GM19023 (cell line): ENCODE data around the gene G0S2.

Experiments
- ATAC-seq: cut with Tn5 transposase; IDR thresholded peaks from one replicate; pipeline ENCODE4 v1.9.1; 2021; ENCODE audit warnings: mild to moderate bottlenecking, moderate library complexity; ENCODE audit not compliant: unreplicated experiment

G0S2 gene, protein sequence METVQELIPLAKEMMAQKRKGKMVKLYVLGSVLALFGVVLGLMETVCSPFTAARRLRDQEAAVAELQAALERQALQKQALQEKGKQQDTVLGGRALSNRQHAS

DNA sequence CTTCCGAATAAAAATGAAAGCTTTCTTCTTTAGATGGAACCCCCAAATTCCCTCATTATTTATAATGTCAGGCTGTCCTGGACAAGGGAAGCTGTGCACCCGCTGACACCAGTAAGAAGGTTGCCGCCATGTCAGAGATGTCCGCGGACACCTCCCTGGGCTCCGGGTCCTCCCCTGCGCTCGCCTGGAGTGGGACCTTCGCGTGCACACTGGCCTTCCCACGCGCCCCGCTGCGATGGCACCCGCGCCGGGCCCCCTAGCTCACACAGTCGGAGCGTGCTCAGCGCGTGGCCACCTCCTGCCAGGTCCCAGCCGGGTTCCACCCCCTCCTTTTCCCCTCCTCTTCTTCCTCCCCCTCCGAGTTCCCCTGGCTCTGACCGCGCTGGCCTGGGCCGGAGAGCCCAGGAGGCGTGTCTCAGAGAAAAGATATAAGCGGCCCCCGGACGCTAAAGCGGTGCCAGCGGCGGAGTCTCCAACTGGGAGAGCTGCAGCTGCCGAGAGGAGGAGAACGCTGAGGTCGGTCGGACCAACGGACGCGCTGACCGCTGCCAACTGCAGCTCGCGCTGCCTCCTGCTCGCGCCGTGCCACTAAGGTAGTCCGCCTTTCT, at the start of gene G0S2:
TSS of gene G0S2 (plus strand) at position 456 of the 608 bp plus-strand sequence. CDS start 273 bp downstream, outside the sequence.
- no peak for ATAC-seq

DNA sequence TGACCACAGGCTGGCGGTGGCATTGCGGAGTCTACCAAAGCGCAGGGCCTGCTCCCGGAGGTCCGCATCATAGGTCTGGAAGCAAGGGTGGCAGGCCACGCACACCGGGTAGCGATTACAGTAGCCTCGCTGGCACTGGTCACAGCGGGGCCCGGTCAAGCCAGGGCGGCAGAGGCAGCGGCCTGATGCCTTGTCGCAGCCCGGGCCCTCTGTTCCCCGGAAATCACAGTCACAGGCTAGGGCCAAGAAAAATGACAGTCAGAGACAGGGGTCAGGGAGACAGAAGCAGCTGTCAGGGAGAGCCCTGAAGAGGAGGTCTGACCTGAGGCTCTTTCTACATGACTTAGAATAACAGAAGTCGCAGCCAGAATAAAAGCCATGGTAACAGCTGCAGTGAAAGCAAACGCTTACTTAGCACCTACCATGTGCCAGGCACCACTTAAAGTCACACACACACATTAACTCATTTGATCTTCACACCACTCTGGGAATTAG, 49.4 kb upstream of the G0S2 start:
- no peak for ATAC-seq

DNA sequence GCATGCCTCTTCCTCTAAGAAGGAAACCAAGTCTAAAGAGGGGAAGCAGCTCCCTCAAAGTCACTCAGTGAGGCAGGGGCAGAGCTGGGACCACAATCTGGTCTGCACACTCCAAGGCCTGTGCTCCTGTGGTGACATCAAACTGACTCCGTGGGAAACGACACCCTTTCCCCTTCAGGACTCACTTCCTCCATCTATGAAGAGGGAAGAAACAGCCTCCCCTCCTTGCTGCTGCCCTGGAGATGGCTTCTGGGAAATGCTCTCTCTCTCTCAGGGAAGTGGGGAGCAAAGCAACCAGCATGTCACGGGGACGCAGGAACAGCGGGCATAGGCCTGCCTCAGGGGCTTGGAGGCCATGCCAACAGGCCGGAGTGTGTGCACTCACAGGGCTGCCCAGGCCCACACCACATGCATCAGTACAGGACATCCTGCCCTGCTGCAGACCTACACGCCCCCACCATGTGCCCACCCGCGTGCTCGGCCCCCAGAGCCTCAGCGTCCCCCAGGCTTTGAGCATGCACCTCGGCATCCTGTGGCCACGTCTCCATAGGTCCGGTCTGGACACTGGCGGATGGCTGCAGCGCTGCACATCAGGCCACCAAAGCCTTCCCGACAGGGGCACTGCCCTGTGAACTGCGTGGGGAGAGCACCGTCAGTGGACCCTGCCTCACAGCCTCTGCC, 48.7 kb upstream of the G0S2 start:
- no peak for ATAC-seq

DNA sequence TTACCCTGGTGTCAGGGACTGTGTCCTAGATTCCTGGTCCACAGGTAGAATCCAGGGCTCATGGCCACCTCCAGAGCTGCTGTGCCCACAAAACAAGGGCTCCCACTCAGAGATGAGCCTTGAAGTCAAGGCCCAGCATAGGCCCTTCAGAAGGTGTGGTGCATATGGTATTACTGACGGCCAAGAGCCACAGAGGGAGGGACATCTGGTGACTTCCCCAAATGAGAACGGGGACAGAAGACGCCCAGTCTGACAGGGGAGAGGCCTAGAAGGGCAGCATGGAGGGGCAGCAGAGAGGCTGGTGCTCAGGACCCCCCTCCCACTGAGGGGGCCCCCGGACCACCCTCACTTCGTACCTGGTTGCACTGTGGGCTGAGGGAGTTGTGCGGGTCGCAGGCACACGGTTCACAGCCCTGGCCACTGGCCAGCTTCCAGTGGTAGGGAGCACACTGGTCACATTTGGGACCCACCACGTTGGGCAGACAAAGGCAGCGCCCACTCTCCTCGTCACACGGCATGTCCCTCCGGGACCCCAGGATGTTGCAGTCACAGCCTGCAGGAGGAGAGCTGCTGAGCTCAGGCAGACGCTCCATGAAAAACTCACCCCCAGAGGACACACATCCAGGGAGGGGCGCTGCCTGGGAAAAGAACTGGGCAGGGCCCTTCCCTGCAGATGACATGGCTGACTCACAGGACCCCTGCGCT, 48.0 kb upstream of the G0S2 start:
- peak; percentile 15 for ATAC-seq

DNA sequence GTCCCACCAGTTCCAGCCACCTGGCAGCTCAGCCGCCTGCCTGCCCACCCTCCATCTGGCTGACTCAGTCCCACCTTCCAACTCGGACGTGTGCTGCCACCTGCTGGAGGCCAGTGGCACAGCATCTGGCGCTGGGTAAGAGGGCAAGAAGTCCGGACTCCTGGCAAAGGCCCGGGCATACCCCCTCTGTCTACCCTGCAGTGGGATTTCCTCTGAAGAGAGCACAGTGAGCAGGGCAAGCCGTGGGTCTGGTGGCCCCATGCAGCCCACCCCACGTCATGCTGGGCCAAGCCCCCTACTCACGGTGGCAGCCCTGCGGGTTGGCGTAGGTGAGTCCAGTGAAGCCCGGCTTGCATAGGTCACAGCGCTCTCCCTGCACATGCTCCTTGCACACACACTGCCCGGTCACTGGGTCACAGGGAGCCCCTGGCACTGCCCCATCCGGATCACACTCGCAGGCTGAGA, 47.4 kb upstream of the G0S2 start:
- ATAC-seq, result peak; percentile 73

DNA sequence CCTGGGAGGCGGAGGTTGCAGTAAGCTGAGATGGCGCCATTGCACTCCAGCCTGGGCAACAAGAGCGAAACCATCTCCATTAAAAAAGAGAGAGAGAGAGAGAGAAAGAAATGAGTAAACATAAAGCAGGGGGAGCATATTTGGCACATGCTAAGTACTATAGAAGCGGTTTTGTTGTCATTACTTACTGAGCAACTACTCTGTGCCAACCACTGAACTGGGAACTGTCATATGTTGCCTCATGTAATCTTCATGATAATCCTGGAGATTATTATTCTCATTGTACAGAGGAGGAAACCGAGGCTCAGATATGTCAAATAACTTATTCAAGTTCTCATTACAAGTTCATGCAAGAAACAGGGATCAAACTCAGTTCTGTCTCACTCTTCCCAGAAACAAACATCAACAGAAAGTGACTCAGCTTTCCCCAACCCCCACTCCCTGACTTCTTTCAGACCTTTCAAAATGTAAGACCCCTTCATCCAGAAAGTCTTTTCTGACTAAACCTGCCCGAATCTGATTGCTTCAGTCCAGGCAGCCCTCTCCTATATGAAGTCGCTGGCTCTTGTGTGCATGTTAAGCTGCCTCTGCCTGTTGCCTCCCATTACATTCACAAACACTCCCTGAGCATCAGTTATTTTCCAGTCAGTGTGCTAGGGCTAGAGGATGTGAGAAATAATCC, 46.5 kb upstream of the G0S2 start:
- no peak for ATAC-seq

DNA sequence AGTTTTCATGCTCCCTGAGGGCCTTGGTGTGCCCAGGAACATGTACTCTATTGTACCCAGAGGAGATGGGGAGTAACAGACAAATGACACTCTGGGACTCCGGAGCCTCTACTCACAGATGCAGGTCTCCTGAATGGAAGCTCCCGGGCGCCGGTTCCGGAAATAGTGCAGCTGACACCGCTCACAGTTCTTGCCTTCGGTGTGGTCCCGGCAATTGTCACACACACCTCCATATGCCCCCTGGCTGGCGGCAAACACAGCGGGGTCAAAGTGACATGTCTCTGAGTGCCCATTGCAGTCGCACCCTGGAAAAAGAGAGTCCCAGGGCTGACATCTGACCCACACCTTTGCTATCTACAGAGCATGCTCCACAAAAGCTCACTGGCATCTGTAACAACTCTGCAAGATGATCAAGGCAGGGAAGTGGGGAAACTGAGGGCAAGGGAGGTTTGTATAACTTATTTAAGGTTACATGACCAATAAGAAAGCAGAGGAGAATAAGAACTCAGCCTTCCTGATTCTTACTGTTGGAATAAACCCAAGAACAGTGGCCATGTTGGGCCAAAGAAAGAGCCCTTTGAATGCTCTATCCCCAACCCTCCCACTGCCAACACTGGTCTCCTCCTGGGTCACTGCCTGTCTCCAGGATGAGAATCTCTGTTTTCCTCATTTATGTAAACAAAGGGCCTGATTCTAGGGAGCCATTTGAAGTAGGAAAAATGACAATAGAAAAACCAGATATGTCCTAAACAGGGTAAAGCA, 45.4 kb upstream of the G0S2 start:
- ATAC-seq, result no peak

DNA sequence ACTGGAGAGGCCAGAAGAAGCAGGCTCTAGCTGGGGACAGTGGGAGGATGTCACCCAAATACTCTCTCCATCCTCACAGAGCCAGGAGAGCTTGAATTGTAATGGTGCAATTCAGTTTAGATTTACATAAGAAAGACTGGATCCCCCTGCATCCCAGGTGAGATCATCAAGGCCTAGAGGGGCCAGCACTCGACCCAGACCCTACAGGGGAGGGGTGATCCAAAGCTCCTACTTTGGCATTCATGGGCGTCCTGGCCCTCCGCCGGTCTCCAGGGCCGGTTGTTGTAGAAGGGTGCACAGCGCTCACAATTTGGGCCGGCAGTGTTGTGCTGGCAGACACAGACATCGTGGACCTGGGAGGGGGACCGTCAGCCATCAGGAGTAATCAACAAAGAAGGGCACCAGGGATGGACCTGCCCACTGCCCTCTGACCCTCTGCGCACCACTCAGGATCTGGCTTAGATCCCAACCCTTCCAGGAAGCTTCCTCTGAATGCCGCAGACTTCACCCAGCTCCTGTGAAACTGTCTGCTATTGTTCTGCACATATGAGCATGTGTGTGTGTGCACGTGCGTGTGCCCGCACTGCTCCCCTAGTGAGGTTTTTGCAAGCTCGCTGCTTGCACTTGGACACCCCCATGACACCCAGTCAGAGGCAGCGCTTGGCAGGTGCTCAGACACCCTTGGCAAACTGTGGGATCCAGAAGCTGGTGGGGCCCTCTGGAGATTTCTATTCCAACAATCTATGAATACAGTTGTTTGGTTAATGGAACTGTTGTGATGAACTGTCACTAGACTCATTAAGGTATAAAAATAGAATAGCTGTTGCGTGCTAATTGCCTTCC, 44.6 kb upstream of the G0S2 start:
- no peak for ATAC-seq

DNA sequence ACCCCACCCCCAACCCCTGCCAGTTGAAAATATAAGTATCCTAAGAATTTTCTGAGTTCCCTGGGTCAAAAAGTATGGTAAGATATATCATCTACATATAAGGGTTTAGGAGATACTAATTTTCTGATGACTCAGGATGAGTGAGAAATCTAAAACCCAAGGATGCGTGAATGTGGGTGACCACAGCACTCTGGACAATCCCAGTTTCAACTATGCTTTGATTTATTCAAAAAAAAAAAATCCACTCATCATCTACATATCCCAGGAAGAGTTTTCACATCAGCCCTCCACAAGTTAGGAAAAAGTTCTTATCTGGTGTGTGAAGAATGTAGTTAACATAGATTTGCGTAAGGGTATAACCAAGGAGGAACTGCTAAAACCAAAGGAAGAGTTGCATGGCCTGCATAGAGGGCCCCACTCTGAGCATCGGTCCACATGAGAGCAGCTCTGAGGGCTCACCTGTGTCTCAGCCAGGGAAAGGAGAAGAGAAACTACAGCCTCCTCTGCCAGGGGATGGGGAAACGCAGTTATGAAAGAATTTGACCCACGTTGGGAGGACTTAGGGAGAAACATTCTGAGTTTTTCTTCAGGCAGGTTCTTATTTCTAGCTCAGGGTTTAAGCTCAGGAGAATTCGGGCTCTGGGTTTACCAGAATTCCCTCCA, 41.7 kb upstream of the G0S2 start:
- no peak for ATAC-seq

DNA sequence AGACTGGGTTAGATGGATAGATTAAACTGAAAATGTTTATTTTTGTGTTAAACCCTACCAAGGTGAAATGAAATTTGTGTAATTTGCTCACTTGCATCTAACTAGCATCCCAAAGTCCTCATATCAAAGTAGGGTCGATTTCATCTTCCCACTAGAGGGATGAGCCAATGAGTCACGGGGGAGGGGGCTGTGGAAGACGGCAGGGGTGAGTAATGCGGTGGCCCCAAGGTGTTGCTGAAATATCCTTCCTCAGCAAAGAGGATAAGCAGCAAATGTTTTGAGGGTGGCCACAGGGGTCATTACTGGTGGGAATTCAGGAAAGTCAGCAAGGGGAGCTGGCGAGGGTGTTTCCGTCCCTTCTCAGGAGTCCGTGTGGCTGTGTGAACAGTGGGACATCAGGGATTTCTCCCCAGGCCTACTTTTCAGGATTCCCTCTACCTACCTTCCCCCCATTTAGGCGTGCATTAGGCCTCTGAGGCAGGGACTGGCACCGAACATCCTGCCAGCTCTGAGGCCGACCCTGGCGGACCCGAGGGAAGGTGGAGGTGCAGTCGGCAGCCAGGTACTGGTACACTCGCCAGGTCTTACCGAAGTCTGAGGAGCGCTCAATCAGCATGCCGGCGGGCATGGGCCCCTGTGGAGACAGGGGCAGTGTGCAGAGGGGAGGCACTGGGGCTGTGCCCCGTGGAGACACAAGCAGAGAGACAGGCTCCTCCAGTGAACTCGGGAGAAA, 41.0 kb upstream of the G0S2 start:
- ATAC-seq, result no peak

DNA sequence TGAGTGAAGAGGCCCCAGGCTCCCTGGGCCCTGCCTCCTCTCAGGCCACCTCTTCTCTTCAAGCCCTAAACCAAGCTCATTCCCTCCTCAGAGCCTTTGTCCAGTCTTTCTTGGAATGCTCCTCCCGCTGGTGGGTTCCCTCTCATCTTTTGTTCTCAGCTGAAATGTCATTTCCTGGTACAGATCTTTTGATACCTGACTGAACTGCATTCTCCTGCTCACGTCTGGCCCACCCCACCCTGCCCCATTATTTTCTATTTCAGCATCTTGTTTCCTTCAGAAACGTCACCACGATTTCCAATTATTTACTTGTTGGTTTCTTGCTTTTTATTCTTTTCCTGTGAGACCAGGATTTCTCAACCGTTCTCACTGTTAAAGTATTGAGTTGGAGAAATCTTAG, 39.4 kb upstream of the G0S2 start:
- ATAC-seq, result no peak

DNA sequence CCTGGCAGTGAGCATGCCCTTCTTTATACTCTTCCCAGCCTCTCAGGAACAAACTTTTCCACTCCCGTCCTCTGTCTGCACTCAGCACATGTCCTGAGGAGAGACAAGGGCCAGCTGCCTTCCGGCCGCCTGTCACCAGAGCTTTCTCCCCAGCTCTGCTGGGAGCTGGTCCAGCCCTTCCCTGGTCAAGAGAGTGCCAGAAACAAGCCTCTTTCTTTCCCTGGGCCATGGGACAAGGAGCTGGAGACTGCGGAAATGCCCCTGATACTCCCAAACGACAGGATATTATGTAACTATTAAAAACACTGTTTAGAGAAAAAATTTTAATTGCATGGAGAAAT, 33.4 kb upstream of the G0S2 start:
- ATAC-seq, result no peak

DNA sequence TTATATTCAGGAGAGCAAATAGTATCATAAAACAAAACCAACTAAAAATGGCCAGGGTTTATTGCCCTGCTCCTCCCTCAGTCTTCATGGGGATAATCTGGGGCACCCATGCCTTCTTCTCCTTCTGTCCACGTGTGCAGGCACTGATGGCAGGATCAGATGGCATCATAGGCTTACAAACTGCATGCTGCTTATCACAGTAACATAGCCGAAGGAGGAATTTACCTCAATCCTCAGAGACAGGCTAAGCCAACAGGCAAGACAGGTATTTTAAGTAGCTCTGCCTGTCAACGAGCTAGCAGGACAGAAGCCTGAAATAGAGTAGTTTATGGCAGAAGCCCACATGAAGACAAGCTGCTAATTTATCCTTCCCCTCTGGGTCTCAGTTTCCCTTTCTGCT, 32.4 kb upstream of the G0S2 start:
- ATAC-seq, result no peak

DNA sequence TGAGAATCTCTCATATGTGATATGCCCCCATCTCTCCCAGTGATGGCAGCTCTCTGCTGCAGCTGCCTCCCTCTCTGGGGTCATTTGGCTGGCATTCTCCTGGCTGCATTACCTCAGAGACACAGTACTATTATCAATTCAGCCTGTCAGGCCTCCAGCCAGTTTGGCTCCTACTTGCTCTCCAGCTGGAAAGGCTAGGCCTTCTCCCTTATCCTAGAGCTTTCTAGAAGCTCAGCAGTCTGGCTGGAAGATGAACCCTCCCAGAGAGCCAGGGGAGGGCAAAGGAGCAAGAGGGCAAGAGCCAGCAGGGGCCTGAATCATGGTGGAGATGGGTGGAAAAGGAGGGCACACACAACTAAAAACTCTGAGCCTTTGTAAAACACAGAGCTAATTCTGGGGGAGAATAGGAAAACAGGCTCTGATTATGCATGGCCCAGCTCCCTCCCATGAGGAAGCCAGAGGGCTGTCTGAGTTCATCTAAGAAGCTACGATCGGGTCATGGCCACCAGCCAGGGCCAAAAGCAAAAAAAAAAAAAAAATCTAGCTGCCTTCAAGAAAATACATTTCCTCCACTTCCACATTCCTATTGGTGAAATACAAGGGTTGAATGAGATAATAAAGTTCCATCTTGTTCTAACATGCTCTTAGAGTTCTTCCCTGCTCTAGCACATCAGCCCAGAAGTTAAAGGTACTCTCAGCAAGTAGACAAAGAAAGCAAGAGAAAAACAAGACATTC, 31.8 kb upstream of the G0S2 start:
- ATAC-seq, result no peak

DNA sequence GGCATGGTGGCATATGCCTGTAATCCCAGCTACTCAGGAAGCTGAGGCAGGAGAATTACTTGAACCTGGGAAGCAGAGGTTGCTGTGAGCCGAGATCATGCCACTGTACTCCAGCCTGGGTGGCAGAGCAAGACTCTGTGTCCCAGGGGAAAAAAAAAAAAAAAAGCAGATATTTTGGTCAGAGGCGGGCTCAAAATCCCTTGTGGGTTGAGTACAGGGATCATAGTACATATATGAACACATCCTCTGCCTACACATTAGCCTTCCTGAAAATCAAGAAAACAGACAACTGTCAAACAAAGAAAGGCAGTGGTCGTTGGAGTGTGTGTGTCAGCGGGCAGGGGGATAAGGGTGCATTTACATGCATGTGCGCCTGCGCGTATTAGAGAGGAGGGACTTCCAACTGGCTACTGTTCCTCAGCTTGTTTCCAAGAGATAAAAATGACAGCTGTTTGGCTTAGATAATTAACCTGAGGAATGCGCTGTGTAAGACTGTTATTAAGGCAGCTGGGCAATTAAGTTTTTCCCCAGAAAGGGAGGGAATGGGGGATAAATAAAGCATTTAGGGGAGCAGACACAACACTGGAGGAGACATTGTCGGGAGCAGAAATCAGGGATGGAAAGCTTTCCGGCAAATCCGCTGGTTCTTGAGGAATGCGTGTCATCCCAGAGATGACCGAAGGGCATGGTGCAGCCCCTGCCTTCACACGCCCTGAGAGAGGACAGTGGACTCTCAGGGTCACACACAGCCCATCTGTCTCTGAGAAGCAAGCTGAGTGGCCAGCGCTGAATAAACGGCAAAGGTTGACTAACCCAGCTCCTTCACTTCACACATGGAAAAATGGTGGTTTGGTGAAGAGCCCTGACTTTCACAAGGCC, 29.4 kb upstream of the G0S2 start:
- ATAC-seq, result no peak

DNA sequence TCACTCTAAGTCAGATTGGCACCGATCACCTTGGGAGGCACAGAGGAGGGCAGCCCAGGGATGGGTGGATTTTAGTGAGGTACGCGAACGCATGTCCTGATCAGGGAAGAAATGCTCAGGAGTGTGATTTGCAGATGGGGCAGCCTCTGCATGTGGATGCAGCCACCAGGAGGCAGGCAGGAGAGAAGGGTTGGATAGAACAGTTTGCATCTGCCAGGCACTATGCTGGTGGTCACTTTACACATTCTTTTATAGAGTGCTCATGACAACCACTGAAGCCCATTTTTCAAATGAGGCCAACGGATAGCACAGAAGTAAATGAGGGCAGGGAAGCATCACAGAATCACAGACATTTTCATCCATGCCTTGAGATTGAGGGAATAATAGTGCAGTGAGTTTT, 28.7 kb upstream of the G0S2 start:
- no peak for ATAC-seq

DNA sequence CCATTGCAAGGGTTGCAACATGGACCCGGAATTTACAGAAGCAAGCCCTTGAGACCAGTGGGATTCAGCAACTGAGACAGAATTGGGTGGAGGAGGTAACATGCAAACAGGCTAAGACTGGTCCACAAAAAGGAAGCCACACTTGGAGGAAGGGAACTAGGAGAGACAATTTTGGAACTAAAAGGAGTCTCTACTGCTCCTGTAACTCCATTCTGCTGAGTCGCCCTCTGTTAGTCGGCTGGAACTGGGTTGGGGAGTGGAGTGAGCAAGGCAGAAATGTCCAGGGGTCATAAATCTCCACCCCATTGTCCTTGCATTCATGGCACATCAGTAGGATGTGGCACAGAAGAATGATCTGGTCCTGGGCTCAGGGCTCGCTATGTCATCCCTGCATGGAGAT, 28.1 kb upstream of the G0S2 start:
- no peak for ATAC-seq
